Eye (tissue), 1 donor: ENCODE results near the gene TNS3.

Experiments used
- DNase-seq: peaks from one replicate; pipeline ENCODE4 v3.0.0-alpha.2; 2015

Gene TNS3

GRCh38 chr7:47378728-47379395 lies 203.0 kb downstream of the TNS3 start:
- no peak for DNase-seq

- DNase-seq, result no peak
Measured at GRCh38 chr7:47377741-47378140, 204.2 kb downstream of the TNS3 start.

- no peak for DNase-seq
Measured at GRCh38 chr7:47376991-47377616, 204.8 kb downstream of the TNS3 start.

GRCh38 chr7:47375121-47375938 lies 206.6 kb downstream of the TNS3 start:
- no peak for DNase-seq

GRCh38 chr7:47374538-47374937 lies 207.4 kb downstream of the TNS3 start:
- no peak for DNase-seq

- DNase-seq, result no peak
Measured at GRCh38 chr7:47373871-47374451, 207.9 kb downstream of the TNS3 start.

- DNase-seq, result peak; percentile 45
Measured at GRCh38 chr7:47371733-47372368, 210.1 kb downstream of the TNS3 start.

GRCh38 chr7:47371317-47371716 lies 210.6 kb downstream of the TNS3 start:
- no peak for DNase-seq

GRCh38 chr7:47370461-47371042 lies 211.4 kb downstream of the TNS3 start:
- no peak for DNase-seq

- no peak for DNase-seq
Measured at GRCh38 chr7:47369736-47370135, 212.2 kb downstream of the TNS3 start.

GRCh38 chr7:47368190-47368812 lies 213.6 kb downstream of the TNS3 start:
- DNase-seq, result no peak

- DNase-seq, result no peak
Measured at GRCh38 chr7:47367369-47367768, 214.5 kb downstream of the TNS3 start.

GRCh38 chr7:47366960-47367359 lies 215.0 kb downstream of the TNS3 start:
- no peak for DNase-seq

- DNase-seq, result no peak
Measured at GRCh38 chr7:47366211-47366610, 215.7 kb downstream of the TNS3 start.

- DNase-seq, result no peak
Measured at GRCh38 chr7:47362984-47363383, 218.9 kb downstream of the TNS3 start.

- DNase-seq, result peak; percentile 59
Measured at GRCh38 chr7:47361746-47362215, 220.1 kb downstream of the TNS3 start.

- DNase-seq, result no peak
Measured at GRCh38 chr7:47361236-47361635, 220.7 kb downstream of the TNS3 start.

- DNase-seq, result no peak
Measured at GRCh38 chr7:47360301-47360900, 221.5 kb downstream of the TNS3 start.

GRCh38 chr7:47358944-47359588 lies 222.8 kb downstream of the TNS3 start:
- DNase-seq, result no peak

- DNase-seq, result no peak
Measured at GRCh38 chr7:47358357-47358756, 223.6 kb downstream of the TNS3 start.

- DNase-seq, result no peak
Measured at GRCh38 chr7:47357863-47358262, 224.0 kb downstream of the TNS3 start.
